ENCODE results near the gene C4A. TPM values are rescaled to one million over a fixed set of nuclear protein-coding genes. Genes with fewer than 3 reads are reported as not detected.
A peak's percentile ranks its signal among the peaks of the same experiment; 100 is the strongest.
"Not testable (repeated sequence)": the region's sequence is repeated elsewhere in the genome, so short reads cannot be mapped to it uniquely, and the experiment has no call there.

Gene C4A
- total RNA-seq, 5 donors from 2014 or later (not counting 1 experiment from before 2014, with no cell fraction given): 3.5 to 11.6 (median 6.1) TPM

- H3K27ac ChIP-seq (ENCODE audit: low read length); H3K4me3 Mint-ChIP-seq; CTCF ChIA-PET; H3K4me1 Mint-ChIP-seq; H3K27ac Mint-ChIP-seq; ATAC-seq (replicated peaks in 1 of 4); H3K36me3 Mint-ChIP-seq; H3K9me3 Mint-ChIP-seq; H3K27me3 Mint-ChIP-seq; H3K4me3 ChIP-seq (ENCODE audit: control insufficient read depth in 1 of 2, extremely low read depth in 1 of 2, low read length in 1 of 2); POLR2A ChIA-PET; H3K4me1 ChIP-seq (ENCODE audit: control insufficient read depth in 1 of 2, extremely low read depth in 1 of 2, insufficient read depth in 2 of 2, low read length in 2 of 2); H3K36me3 ChIP-seq (ENCODE audit: control insufficient read depth in 2 of 2, extremely low read depth in 1 of 2, insufficient read depth in 1 of 2, low read length in 1 of 2); H3K9me3 ChIP-seq; H3K27me3 ChIP-seq (replicated peaks in 1 of 2; ENCODE audit: control insufficient read depth in 2 of 2, extremely low read depth in 1 of 2, insufficient read depth in 2 of 2, low read length in 1 of 2): not testable (repeated sequence)
- peak in 1 of 35 experiments; percentile 8 for DNase-seq
- WGBS (ENCODE audit: insufficient coverage): no CpG with 5 or more reads among the region's 27 CpGs
These were observed 29.1 kb downstream of the C4A start for GRCh38 chr6:32010856-32011530.

- H3K36me3 ChIP-seq (ENCODE audit: control insufficient read depth in 2 of 2, extremely low read depth in 1 of 2, insufficient read depth in 1 of 2, low read length in 1 of 2); H3K27ac Mint-ChIP-seq; H3K9me3 Mint-ChIP-seq; DNase-seq; ATAC-seq (replicated peaks in 1 of 4); CTCF ChIA-PET; POLR2A ChIA-PET; H3K27me3 Mint-ChIP-seq; H3K4me1 Mint-ChIP-seq; H3K4me3 Mint-ChIP-seq; H3K36me3 Mint-ChIP-seq; H3K4me1 ChIP-seq (ENCODE audit: control insufficient read depth in 1 of 2, extremely low read depth in 1 of 2, insufficient read depth in 2 of 2, low read length in 2 of 2); H3K9me3 ChIP-seq; H3K27me3 ChIP-seq (replicated peaks in 1 of 2; ENCODE audit: control insufficient read depth in 2 of 2, extremely low read depth in 1 of 2, insufficient read depth in 2 of 2, low read length in 1 of 2); H3K27ac ChIP-seq (ENCODE audit: low read length); H3K4me3 ChIP-seq (ENCODE audit: control insufficient read depth in 1 of 2, extremely low read depth in 1 of 2, low read length in 1 of 2): not testable (repeated sequence)
- no CpG with 5 or more reads among the region's 17 CpGs for WGBS (ENCODE audit: insufficient coverage)
These were observed 31.2 kb downstream of the C4A start for GRCh38 chr6:32012941-32013617.

GRCh38 chr6:32013738-32014137, 31.9 kb downstream of the C4A start:
- H3K9me3 Mint-ChIP-seq: not testable (repeated sequence)
- no CpG with 5 or more reads among the region's 5 CpGs for WGBS (ENCODE audit: insufficient coverage)

GRCh38 chr6:32014547-32014946, 32.7 kb downstream of the C4A start, which contains the start of gene C4B:
Gene C4B (plus strand): TSS chr6:32014795. CDS start chr6:32014846, 51 bp downstream.
- H3K36me3 ChIP-seq (ENCODE audit: control insufficient read depth in 2 of 2, extremely low read depth in 1 of 2, insufficient read depth in 1 of 2, low read length in 1 of 2); POLR2A ChIA-PET; H3K4me1 Mint-ChIP-seq; H3K27ac Mint-ChIP-seq; CTCF ChIA-PET; H3K27ac ChIP-seq (ENCODE audit: low read length); H3K9me3 ChIP-seq; H3K4me3 ChIP-seq (ENCODE audit: control insufficient read depth in 1 of 2, extremely low read depth in 1 of 2, low read length in 1 of 2); H3K27me3 ChIP-seq (replicated peaks in 1 of 2; ENCODE audit: control insufficient read depth in 2 of 2, extremely low read depth in 1 of 2, insufficient read depth in 2 of 2, low read length in 1 of 2); ATAC-seq (replicated peaks in 1 of 4); H3K4me1 ChIP-seq (ENCODE audit: control insufficient read depth in 1 of 2, extremely low read depth in 1 of 2, insufficient read depth in 2 of 2, low read length in 2 of 2); H3K4me3 Mint-ChIP-seq; DNase-seq; H3K36me3 Mint-ChIP-seq; H3K9me3 Mint-ChIP-seq; H3K27me3 Mint-ChIP-seq: not testable (repeated sequence)
- no CpG with 5 or more reads among the region's 6 CpGs for whole genome bisulfite sequencing (ENCODE audit: insufficient coverage)

More at GRCh38 chr6:32013738-32014137, 31.9 kb downstream of the C4A start:
- H3K9me3 ChIP-seq; H3K4me1 ChIP-seq (ENCODE audit: control insufficient read depth in 1 of 2, extremely low read depth in 1 of 2, insufficient read depth in 2 of 2, low read length in 2 of 2); H3K27me3 ChIP-seq (replicated peaks in 1 of 2; ENCODE audit: control insufficient read depth in 2 of 2, extremely low read depth in 1 of 2, insufficient read depth in 2 of 2, low read length in 1 of 2); H3K27ac ChIP-seq (ENCODE audit: low read length); H3K27ac Mint-ChIP-seq; H3K27me3 Mint-ChIP-seq; H3K4me3 ChIP-seq (ENCODE audit: control insufficient read depth in 1 of 2, extremely low read depth in 1 of 2, low read length in 1 of 2); H3K4me1 Mint-ChIP-seq; POLR2A ChIA-PET; DNase-seq; CTCF ChIA-PET; H3K36me3 Mint-ChIP-seq; ATAC-seq (replicated peaks in 1 of 4); H3K4me3 Mint-ChIP-seq; H3K36me3 ChIP-seq (ENCODE audit: control insufficient read depth in 2 of 2, extremely low read depth in 1 of 2, insufficient read depth in 1 of 2, low read length in 1 of 2): not testable (repeated sequence)

- H3K9me3 ChIP-seq; ATAC-seq (replicated peaks in 1 of 4); H3K4me3 Mint-ChIP-seq; H3K4me1 ChIP-seq (ENCODE audit: control insufficient read depth in 1 of 2, extremely low read depth in 1 of 2, insufficient read depth in 2 of 2, low read length in 2 of 2); H3K36me3 Mint-ChIP-seq; H3K27ac Mint-ChIP-seq; DNase-seq; H3K4me1 Mint-ChIP-seq; H3K27me3 Mint-ChIP-seq; H3K36me3 ChIP-seq (ENCODE audit: control insufficient read depth in 2 of 2, extremely low read depth in 1 of 2, insufficient read depth in 1 of 2, low read length in 1 of 2); CTCF ChIA-PET; H3K4me3 ChIP-seq (ENCODE audit: control insufficient read depth in 1 of 2, extremely low read depth in 1 of 2, low read length in 1 of 2); H3K27me3 ChIP-seq (replicated peaks in 1 of 2; ENCODE audit: control insufficient read depth in 2 of 2, extremely low read depth in 1 of 2, insufficient read depth in 2 of 2, low read length in 1 of 2); POLR2A ChIA-PET; H3K9me3 Mint-ChIP-seq; H3K27ac ChIP-seq (ENCODE audit: low read length): not testable (repeated sequence)
- WGBS (ENCODE audit: insufficient coverage): no CpG with 5 or more reads among the region's 10 CpGs
These were observed 40.2 kb downstream of the C4A start for GRCh38 chr6:32022100-32022499.

GRCh38 chr6:32028631-32029030, 46.8 kb downstream of the C4A start:
- H3K27ac Mint-ChIP-seq; ATAC-seq (replicated peaks in 1 of 4); CTCF ChIA-PET; POLR2A ChIA-PET; H3K4me1 Mint-ChIP-seq; H3K4me3 Mint-ChIP-seq; H3K4me3 ChIP-seq (ENCODE audit: control insufficient read depth in 1 of 2, extremely low read depth in 1 of 2, low read length in 1 of 2); H3K9me3 Mint-ChIP-seq; H3K9me3 ChIP-seq; H3K4me1 ChIP-seq (ENCODE audit: control insufficient read depth in 1 of 2, extremely low read depth in 1 of 2, insufficient read depth in 2 of 2, low read length in 2 of 2); H3K27me3 Mint-ChIP-seq; H3K27ac ChIP-seq (ENCODE audit: low read length); DNase-seq; H3K36me3 Mint-ChIP-seq; H3K27me3 ChIP-seq (replicated peaks in 1 of 2; ENCODE audit: control insufficient read depth in 2 of 2, extremely low read depth in 1 of 2, insufficient read depth in 2 of 2, low read length in 1 of 2); H3K36me3 ChIP-seq (ENCODE audit: control insufficient read depth in 2 of 2, extremely low read depth in 1 of 2, insufficient read depth in 1 of 2, low read length in 1 of 2): not testable (repeated sequence)
- WGBS (ENCODE audit: insufficient coverage): no CpG with 5 or more reads among the region's 10 CpGs

Data from T-cell (primary cell).